Measurements from ENCODE around the gene MINDY4.

The MINDY4 gene

GRCh38 chr7:30884881-30885280, 113.7 kb downstream of the MINDY4 start:
- no peak for DNase-seq

- DNase-seq = no peak
Measured at GRCh38 chr7:30886608-30887011, 115.4 kb downstream of the MINDY4 start.

- no peak for DNase-seq
Measured at GRCh38 chr7:30887464-30887872, 116.3 kb downstream of the MINDY4 start.

GRCh38 chr7:30888747-30889146, 117.5 kb downstream of the MINDY4 start:
- DNase-seq = no peak

GRCh38 chr7:30890226-30890625, 119.0 kb downstream of the MINDY4 start:
- no peak for DNase-seq

- no peak for DNase-seq
Measured at GRCh38 chr7:30893357-30893756, 122.1 kb downstream of the MINDY4 start.

GRCh38 chr7:30894009-30894408, 122.8 kb downstream of the MINDY4 start:
- DNase-seq = no peak

GRCh38 chr7:30894866-30895605, 123.8 kb downstream of the MINDY4 start:
- no peak for DNase-seq

GRCh38 chr7:30896036-30896435, 124.8 kb downstream of the MINDY4 start:
- DNase-seq = no peak

GRCh38 chr7:30896783-30897637, 125.8 kb downstream of the MINDY4 start:
- DNase-seq = no peak

- no peak for DNase-seq
Measured at GRCh38 chr7:30897770-30898169, 126.6 kb downstream of the MINDY4 start.

GRCh38 chr7:30898411-30898810, 127.2 kb downstream of the MINDY4 start:
- DNase-seq = no peak

- no peak for DNase-seq
Measured at GRCh38 chr7:30899066-30899465, 127.8 kb downstream of the MINDY4 start.

GRCh38 chr7:30899630-30900029, 128.4 kb downstream of the MINDY4 start:
- DNase-seq = no peak

- no peak for DNase-seq
Measured at GRCh38 chr7:30900053-30900452, 128.8 kb downstream of the MINDY4 start.

- no peak for DNase-seq
Measured at GRCh38 chr7:30900803-30901362, 129.7 kb downstream of the MINDY4 start.

GRCh38 chr7:30901856-30902255, 130.6 kb downstream of the MINDY4 start:
- no peak for DNase-seq

GRCh38 chr7:30902466-30902865, 131.2 kb downstream of the MINDY4 start:
- no peak for DNase-seq

- DNase-seq = no peak
Measured at GRCh38 chr7:30903146-30903545, 131.9 kb downstream of the MINDY4 start.

- no peak for DNase-seq
Measured at GRCh38 chr7:30904561-30904960, 133.3 kb downstream of the MINDY4 start.

- no peak for DNase-seq
Measured at GRCh38 chr7:30905078-30906012, 134.1 kb downstream of the MINDY4 start.

GRCh38 chr7:30906014-30906413, 134.8 kb downstream of the MINDY4 start:
- DNase-seq = no peak

Data from NCI-H187 treated with DMSO at 0.1 percent for 48 hours (cell line).